ENCODE results near the gene SYNGAP1. TPM values are rescaled to one million over a fixed set of nuclear protein-coding genes. Genes with fewer than 3 reads are reported as not detected.

SYNGAP1 gene
- total RNA-seq, 4 donors from 2014 or later: 6.2 to 7.3 (median 7.1) TPM

DNA sequence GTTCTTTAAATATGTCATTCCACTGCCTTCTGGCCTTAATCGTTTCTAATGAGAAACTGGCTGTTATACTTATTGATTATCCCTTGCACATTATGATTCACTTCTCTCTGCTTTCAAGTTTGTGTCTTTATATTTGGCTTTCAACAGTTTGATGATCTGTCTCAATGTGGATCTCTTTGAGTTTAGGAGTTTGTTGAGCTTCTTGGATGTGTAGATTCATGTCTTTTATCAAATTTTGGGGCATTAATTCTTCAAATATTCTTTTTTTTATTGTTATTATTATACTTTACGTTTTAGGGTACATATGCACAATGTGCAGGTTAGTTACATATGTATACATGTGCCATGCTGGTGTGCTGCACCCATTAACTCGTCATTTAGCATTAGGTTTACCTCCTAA, 63.8 kb downstream of the SYNGAP1 start:
- TF ChIP-seq, protein P1, sequence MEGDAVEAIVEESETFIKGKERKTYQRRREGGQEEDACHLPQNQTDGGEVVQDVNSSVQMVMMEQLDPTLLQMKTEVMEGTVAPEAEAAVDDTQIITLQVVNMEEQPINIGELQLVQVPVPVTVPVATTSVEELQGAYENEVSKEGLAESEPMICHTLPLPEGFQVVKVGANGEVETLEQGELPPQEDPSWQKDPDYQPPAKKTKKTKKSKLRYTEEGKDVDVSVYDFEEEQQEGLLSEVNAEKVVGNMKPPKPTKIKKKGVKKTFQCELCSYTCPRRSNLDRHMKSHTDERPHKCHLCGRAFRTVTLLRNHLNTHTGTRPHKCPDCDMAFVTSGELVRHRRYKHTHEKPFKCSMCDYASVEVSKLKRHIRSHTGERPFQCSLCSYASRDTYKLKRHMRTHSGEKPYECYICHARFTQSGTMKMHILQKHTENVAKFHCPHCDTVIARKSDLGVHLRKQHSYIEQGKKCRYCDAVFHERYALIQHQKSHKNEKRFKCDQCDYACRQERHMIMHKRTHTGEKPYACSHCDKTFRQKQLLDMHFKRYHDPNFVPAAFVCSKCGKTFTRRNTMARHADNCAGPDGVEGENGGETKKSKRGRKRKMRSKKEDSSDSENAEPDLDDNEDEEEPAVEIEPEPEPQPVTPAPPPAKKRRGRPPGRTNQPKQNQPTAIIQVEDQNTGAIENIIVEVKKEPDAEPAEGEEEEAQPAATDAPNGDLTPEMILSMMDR (IDR thresholded peaks at IDR 0.05; ENCODE audit: low read depth): no peak

DNA sequence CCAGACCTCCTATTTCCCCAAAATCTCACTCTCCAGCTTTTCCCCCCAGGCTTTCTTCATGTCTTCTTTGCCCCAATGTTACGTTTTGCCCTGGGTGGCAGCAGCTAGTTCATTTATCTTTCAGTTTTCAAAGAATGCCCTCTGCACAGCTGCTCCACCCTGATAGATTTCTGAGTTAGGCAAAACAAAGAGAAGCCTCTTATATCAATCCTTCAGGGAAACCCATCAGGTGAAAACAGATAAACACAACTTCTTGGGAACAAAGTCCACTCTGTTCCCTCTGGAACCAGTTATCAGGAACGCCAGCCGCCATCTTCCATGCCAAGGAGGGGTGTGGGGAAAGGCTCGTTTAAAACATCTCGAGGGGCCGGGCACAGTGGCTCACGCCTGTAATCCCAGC, 68.5 kb downstream of the SYNGAP1 start:
- TF ChIP-seq, protein P1 (IDR thresholded peaks at IDR 0.05; ENCODE audit: low read depth): no peak

- TF ChIP-seq, protein P1 (IDR thresholded peaks at IDR 0.05; ENCODE audit: low read depth): no peak
Observed at GRCh38 chr6:33490198-33490597, 70.3 kb downstream of the SYNGAP1 start.

DNA sequence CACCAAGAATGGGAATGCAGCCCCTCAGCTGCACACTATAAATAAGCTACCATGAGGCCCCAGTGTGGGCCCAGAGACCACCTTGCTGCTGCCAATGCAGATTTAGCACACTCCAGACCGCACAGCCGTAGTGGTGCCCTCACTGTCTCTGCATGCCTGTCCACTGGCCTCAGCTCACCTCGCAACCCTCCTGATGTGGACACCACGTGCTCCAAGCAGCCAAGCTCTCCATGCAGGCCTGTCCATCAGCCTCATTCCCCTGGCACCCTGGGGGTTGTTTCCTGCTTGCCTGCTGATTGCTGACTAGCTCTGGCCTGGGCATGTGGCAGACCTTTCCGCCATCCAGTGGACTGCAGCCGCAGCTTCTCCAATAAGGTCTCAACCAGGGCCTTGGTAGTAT, 70.8 kb downstream of the SYNGAP1 start:
- TF ChIP-seq, protein P1 (IDR thresholded peaks at IDR 0.05; ENCODE audit: low read depth): no peak

DNA sequence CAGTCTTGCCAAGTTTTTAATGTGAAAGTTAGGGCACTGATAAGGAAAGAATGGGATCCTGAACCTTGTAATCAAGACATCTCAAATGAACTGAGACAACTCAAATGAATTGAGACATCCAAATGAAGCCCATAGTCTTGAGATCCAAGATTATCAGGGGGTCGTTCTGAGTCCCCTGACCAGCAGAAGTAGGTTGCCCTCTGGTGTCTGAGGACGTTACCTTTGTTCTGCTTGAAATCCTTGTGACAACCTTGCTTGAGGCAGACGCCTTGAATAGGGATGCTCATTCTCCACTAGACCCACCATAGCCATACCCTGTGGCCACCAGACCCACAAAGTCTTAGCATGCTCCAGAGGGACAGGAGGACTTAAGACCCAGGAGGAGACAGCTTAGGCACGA, 72.2 kb downstream of the SYNGAP1 start:
- TF ChIP-seq, protein P1 (IDR thresholded peaks at IDR 0.05; ENCODE audit: low read depth): no peak

DNA sequence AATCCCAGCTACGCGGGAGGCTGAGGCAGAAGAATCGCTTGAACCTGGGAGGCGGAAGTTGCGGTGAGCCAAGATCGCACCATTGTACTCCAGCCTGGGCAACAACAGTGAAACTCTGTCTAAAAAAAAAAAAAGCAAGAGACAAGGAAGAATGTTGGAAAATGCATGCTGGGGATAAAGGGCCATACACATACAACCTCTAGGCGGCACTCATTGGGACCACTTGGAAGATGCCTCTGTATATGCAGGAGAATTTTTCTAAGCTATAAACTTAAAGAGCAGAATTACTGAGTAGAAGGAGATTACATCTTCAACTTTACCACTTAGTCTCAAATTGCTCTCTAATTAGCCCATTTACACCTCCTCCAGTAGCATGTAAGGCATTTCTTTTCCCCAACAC, 77.3 kb downstream of the SYNGAP1 start:
- TF ChIP-seq, protein P1 (IDR thresholded peaks at IDR 0.05; ENCODE audit: low read depth): no peak

DNA sequence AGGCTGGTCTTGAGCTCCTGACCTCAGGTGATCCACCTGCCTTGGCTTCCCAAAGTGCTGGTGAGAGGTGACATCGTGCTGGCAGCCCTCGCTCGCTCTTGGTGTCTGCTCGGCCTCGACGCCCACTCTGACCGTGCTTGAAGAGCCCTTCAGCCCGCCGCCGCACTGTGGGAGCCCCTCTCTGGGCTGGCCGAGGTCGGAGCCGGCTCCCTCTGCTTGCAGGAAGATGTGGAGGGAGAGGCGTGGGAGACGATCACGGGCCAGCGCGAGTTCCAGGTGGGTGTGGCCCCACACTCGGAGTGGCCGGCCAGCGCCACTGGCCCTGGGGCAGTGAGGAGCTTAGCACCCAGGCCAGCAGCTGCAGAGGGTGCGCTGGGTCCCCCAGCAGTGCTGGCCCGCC, 82.6 kb downstream of the SYNGAP1 start:
- TF ChIP-seq, protein P1 (IDR thresholded peaks at IDR 0.05; ENCODE audit: low read depth): no peak

Measured in subcutaneous adipose tissue (tissue), 4 donors.